GM12878 (cell line): ENCODE data around the gene LCN9. TPM values are rescaled to one million over a fixed set of nuclear protein-coding genes. Genes with fewer than 3 reads are reported as not detected.

Experiments used
- ATAC-seq: fragments of 200-7000 bp; cut with Tn5 transposase; 3 replicates; pipeline ENCODE4 v1.9.1; 2020; ENCODE audit warnings: mild to moderate bottlenecking, moderate library complexity
- BruUV-seq: library from RNA; stranded (reverse); fragments of 400-500 nt; replicated peaks from 2 replicates; lab custom pipeline; 2021; lab: Mats Ljungman, UMichigan
- CTCF ChIA-PET: fragments of 300-600 bp; sonication (Branson Sonifier 250); formaldehyde crosslinking; extraction: SDS; loops from one replicate; lab custom pipeline; 2021; ENCODE audit warnings: inconsistent platforms; lab: Yijun Ruan, JAX
- POLR2A ChIA-PET: fragments of 350-600 bp; formaldehyde crosslinking; extraction: SDS; loops from one replicate; lab custom pipeline; 2021; ENCODE audit warnings: inconsistent platforms; lab: Charles Lee
- RAD21 ChIA-PET: fragments of 300-600 bp; sonication (Branson Sonifier 250); formaldehyde crosslinking; loops from one replicate; lab custom pipeline; 2023; ENCODE audit warnings: antibody characterized with exemption; ENCODE audit not compliant: unreplicated experiment; lab: Charles Lee
- SMC1A ChIA-PET: fragments of 300-600 bp; sonication (Branson Sonifier 250); formaldehyde crosslinking; loops from one replicate; lab custom pipeline; 2023; ENCODE audit not compliant: unreplicated experiment, uncharacterized antibody; lab: Charles Lee
- DNase-seq: peaks from one replicate; pipeline ENCODE4 v3.0.0-alpha.2; 2011; ENCODE audit warnings: low read depth, low spot score
- FAIRE-seq: peaks from 3 replicates; lab custom pipeline; 2011; peaks lifted over from hg19 to GRCh38; lab: Jason Lieb, UNC
- H2AFZ ChIP-seq: 2 replicates; pipeline ENCODE4 v1.6.0; 2011; ENCODE audit warnings: low read depth, low read length, control low read depth; ENCODE audit not compliant: control insufficient read depth
- H3K27ac ChIP-seq: 2 replicates; pipeline ENCODE4 v1.5.1; 2011; ENCODE audit warnings: control low read depth; ENCODE audit not compliant: control insufficient read depth, insufficient read depth
- H3K27me3 ChIP-seq, 2 experiments: replicated peaks in 1 of 2; 2 replicates each; pipeline versions ENCODE4 v1.6.0 to v1.6.1; 2011; ENCODE audit warnings: low read length in 1 of 2; ENCODE audit not compliant: control insufficient read depth in 2 of 2, insufficient read depth in 2 of 2
- H3K36me3 ChIP-seq, 2 experiments: 2 replicates each; pipeline ENCODE4 v1.5.1; 2011; ENCODE audit warnings: low read length in 1 of 2; ENCODE audit not compliant: control insufficient read depth in 2 of 2, insufficient read depth in 2 of 2
- H3K4me1 ChIP-seq: 2 replicates; pipeline ENCODE4 v1.6.1; 2011; ENCODE audit warnings: mild to moderate bottlenecking, low read length, moderate library complexity, mixed read lengths; ENCODE audit not compliant: control insufficient read depth, insufficient read depth
- H3K4me2 ChIP-seq: 2 replicates; pipeline ENCODE4 v1.6.0; 2011; ENCODE audit warnings: control low read depth; ENCODE audit not compliant: control insufficient read depth, insufficient read depth
- H3K4me3 ChIP-seq: fragments of 200-600 bp; sonication (generic); 2 replicates; pipeline ENCODE4 v1.5.1; 2016
- H3K79me2 ChIP-seq: 2 replicates; pipeline ENCODE4 v1.6.0; 2011; ENCODE audit warnings: low read length; ENCODE audit not compliant: control insufficient read depth, insufficient read depth
- H3K9ac ChIP-seq: 2 replicates; pipeline ENCODE4 v1.8.0; 2011; ENCODE audit warnings: low read length, control low read depth, mixed read lengths; ENCODE audit not compliant: control insufficient read depth, insufficient read depth
- H3K9me3 ChIP-seq: replicated peaks from 3 replicates; pipeline ENCODE4 v1.5.1; 2011; ENCODE audit warnings: mild to moderate bottlenecking, low read length; ENCODE audit not compliant: control insufficient read depth, insufficient read depth
- H4K20me1 ChIP-seq: 2 replicates; pipeline ENCODE4 v1.6.0; 2011; ENCODE audit not compliant: control insufficient read depth, insufficient read depth
- ASH2L ChIP-seq: fragments of 300-600, 200-600 bp; sonication (generic); IDR thresholded peaks from 2 replicates; pipeline ENCODE4 v1.6.1; 2017; ENCODE audit warnings: low read depth, mild to moderate bottlenecking, borderline replicate concordance
- BRCA1 ChIP-seq: IDR thresholded peaks from 2 replicates; pipeline ENCODE4 v1.6.1; 2011; ENCODE audit warnings: low read depth, low read length, improper control_type of control experiment
- CHD2 ChIP-seq: IDR thresholded peaks from 2 replicates; pipeline ENCODE4 v1.6.1; 2011; ENCODE audit warnings: low read depth, low read length, improper control_type of control experiment, borderline replicate concordance
- CREM ChIP-seq: IDR thresholded peaks from 2 replicates; pipeline ENCODE4 v1.6.1; 2014; ENCODE audit warnings: antibody characterized with exemption, low read depth
- POLR2AphosphoS5 ChIP-seq: IDR thresholded peaks from 2 replicates; pipeline ENCODE4 v1.6.1; 2011; ENCODE audit warnings: mild to moderate bottlenecking, low read length, inconsistent platforms
- SRF ChIP-seq, 2 experiments: IDR thresholded peaks; 2 replicates each; pipeline ENCODE4 v1.6.1; 2011; ENCODE audit warnings: low read depth in 2 of 2, low read length in 2 of 2, mild to moderate bottlenecking in 1 of 2, moderate library complexity in 1 of 2
- YBX1 ChIP-seq: fragments of 450-650 bp; IDR thresholded peaks from 2 replicates; pipeline ENCODE4 v1.6.1; 2016; ENCODE audit warnings: antibody characterized with exemption
- WGBS: methylation state at CpG from one replicate; pipeline ENCODE4 v1.1.6; 2016; ENCODE audit warnings: low lambda C conversion rate; ENCODE audit not compliant: insufficient replicate concordance, insufficient coverage; ENCODE audit errors: missing lambda C conversion rate; 5-methylcytosine and 5-hydroxymethylcytosine counted together
- in situ Hi-C: fragments of 300-500 bp; cut with MboI; formaldehyde crosslinking; loops from 9 replicates; pipeline ENCODE4 v1.14.3; 2018; ENCODE audit warnings: mixed read lengths
- intact Hi-C: fragments of 100-400 bp; cut with micrococcal nuclease; formaldehyde crosslinking; loops from one replicate; pipeline ENCODE4 v1.14.2; 2022; ENCODE audit not compliant: unreplicated experiment
- polyA plus RNA-seq, 11 experiments: library from polyadenylated mRNA; depleted of rRNA in 4 of 11; unstranded in 6 of 11; stranded (reverse) in 5 of 11; fragments of >200 nt; fragmentation: Nextera tagmentation in 4 of 11; fragmentation: Illumina TruSeq in 1 of 11; extraction: Ambion mirVana in 4 of 11; extraction: Trizol in 1 of 11; gene quantifications; 1 replicate in 1 of 11; 2 replicates in 10 of 11; pipeline versions ENCODE4 v1.2.1 to v1.2.3, GENCODE V29; 2011 to 2016; ENCODE audit warnings: inconsistent platforms in 2 of 11, missing spikeins in 2 of 11, low read depth in 1 of 11
- total RNA-seq, 4 experiments: library from RNA; depleted of rRNA in 3 of 4; stranded (reverse); fragments of >200 nt in 3 of 4; fragmentation: Illumina TruSeq in 1 of 4; extraction: Trizol in 1 of 4; gene quantifications; 2 replicates each; pipeline versions ENCODE4 v1.2.1 to v1.2.3, GENCODE V29; 2013 to 2021
- TF ChIP-seq, protein P1 (sequence below): fragments of 450-650 bp; IDR thresholded peaks from 2 replicates; pipeline ENCODE4 v1.6.1; 2017; ENCODE audit warnings: borderline replicate concordance
- TF ChIP-seq, protein P2 (sequence below): fragments of 450-650 bp; formaldehyde crosslinking; IDR thresholded peaks from 2 replicates; pipeline ENCODE4 v1.4.0; 2020; ENCODE audit warnings: mild to moderate bottlenecking, moderate library complexity

LCN9 gene
- total and polyA plus RNA-seq, 10 of the 15 experiments (the other 5 are each of a cell fraction or from before 2014, with no cell fraction given), result not detected

DNA sequence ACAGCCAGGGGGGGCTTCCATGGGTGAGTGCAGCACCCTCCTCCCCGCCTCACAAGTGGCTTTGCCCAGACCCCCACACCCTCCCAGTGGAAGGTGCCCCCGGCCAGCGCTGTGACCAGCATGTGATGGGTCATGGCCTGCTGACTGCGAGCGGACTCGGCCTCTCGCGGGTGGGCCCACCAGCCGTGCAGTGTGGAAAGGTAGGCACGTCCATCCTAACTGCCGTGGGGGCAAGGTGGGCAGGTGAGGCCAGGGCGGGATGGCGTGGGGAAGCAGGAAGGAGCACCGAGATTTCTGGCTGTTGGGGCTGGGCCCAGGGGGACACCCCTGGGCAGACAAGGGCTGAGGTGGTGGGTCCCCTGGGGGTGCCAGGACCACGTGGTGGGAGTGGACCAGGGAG, 24.1 kb downstream of the LCN9 start:
- no peaks in the 10 kb centered on the region; a peak in 1 of 4 replicates for H3K27me3 ChIP-seq
- CTCF ChIA-PET, result no interaction called here

More for the DNA sequence above, 24.1 kb downstream of the LCN9 start:
- no peaks in the 10 kb centered on the region for H3K79me2 ChIP-seq
- RAD21 ChIA-PET, result no interaction called here
- 16% methylated on average over 7 of the region's 15 CpGs for WGBS
- TF ChIP-seq YBX1 (no peak), CHD2 (no peak), CREM (no peak), SRF (IDR thresholded peaks at IDR 0.05; ENCODE audit: low read depth in 2 of 2, low read length in 2 of 2) (no peak), POLR2AphosphoS5 (no peak), BRCA1 (no peak), ASH2L (no peak)
- TF ChIP-seq, protein P1, sequence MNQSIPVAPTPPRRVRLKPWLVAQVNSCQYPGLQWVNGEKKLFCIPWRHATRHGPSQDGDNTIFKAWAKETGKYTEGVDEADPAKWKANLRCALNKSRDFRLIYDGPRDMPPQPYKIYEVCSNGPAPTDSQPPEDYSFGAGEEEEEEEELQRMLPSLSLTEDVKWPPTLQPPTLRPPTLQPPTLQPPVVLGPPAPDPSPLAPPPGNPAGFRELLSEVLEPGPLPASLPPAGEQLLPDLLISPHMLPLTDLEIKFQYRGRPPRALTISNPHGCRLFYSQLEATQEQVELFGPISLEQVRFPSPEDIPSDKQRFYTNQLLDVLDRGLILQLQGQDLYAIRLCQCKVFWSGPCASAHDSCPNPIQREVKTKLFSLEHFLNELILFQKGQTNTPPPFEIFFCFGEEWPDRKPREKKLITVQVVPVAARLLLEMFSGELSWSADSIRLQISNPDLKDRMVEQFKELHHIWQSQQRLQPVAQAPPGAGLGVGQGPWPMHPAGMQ, result no peak
- TF ChIP-seq, protein P2, sequence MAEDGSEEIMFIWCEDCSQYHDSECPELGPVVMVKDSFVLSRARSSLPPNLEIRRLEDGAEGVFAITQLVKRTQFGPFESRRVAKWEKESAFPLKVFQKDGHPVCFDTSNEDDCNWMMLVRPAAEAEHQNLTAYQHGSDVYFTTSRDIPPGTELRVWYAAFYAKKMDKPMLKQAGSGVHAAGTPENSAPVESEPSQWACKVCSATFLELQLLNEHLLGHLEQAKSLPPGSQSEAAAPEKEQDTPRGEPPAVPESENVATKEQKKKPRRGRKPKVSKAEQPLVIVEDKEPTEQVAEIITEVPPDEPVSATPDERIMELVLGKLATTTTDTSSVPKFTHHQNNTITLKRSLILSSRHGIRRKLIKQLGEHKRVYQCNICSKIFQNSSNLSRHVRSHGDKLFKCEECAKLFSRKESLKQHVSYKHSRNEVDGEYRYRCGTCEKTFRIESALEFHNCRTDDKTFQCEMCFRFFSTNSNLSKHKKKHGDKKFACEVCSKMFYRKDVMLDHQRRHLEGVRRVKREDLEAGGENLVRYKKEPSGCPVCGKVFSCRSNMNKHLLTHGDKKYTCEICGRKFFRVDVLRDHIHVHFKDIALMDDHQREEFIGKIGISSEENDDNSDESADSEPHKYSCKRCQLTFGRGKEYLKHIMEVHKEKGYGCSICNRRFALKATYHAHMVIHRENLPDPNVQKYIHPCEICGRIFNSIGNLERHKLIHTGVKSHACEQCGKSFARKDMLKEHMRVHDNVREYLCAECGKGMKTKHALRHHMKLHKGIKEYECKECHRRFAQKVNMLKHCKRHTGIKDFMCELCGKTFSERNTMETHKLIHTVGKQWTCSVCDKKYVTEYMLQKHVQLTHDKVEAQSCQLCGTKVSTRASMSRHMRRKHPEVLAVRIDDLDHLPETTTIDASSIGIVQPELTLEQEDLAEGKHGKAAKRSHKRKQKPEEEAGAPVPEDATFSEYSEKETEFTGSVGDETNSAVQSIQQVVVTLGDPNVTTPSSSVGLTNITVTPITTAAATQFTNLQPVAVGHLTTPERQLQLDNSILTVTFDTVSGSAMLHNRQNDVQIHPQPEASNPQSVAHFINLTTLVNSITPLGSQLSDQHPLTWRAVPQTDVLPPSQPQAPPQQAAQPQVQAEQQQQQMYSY, result no peak
- TF ChIP-seq, all 136 proteins: peak for 0
- intact Hi-C loops (no loop called here), in situ Hi-C loops (no loop called here)
- SMC1A ChIA-PET, result no interaction called here
- no peak overlapping the region for H2AFZ ChIP-seq
- no peaks in the 10 kb centered on the region for H3K9me3 ChIP-seq
- no peaks in the 10 kb centered on the region for H3K36me3 ChIP-seq
- no peak for ATAC-seq
- H4K20me1 ChIP-seq, result no peaks in the 10 kb centered on the region
- POLR2A ChIA-PET, result no interaction called here
- H3K4me1 ChIP-seq, result no peaks in the 10 kb centered on the region
- no peak for DNase-seq
- H3K4me3 ChIP-seq, result no peak overlapping the region
- no TSS peak for BruUV-seq
- no peak overlapping the region for H3K27ac ChIP-seq
- H3K4me2 ChIP-seq, result no peak overlapping the region
- no peak overlapping the region for H3K9ac ChIP-seq
- no peak for FAIRE-seq
